GM19238 (cell line): ENCODE measurements around the gene TTC24.
"Not testable (repeated sequence)": the region's sequence is repeated elsewhere in the genome, so short reads cannot be mapped to it uniquely, and the experiment has no call there.

ENCODE experiments used
- DNase-seq: peaks from one replicate; pipeline ENCODE4 v3.0.0; 2011; ENCODE audit warnings: low spot score; ENCODE audit not compliant: insufficient read length

The TTC24 gene

GRCh38 chr1:156586323-156586722, 6.8 kb downstream of the TTC24 start:
- no peak for DNase-seq

GRCh38 chr1:156586892-156587477, 7.5 kb downstream of the TTC24 start:
- DNase-seq = no peak

- not testable (repeated sequence) for DNase-seq
These were observed 8.4 kb downstream of the TTC24 start for GRCh38 chr1:156587927-156588326.

GRCh38 chr1:156589546-156589945, 10.0 kb downstream of the TTC24 start:
- DNase-seq = no peak

GRCh38 chr1:156590326-156591180, 11.0 kb downstream of the TTC24 start:
- no peak for DNase-seq

- DNase-seq = no peak
These were observed 11.6 kb downstream of the TTC24 start for GRCh38 chr1:156591181-156591431.

GRCh38 chr1:156591432-156592157, 12.1 kb downstream of the TTC24 start, which contains the start of gene NAXE:
TSS of gene NAXE (plus strand) at chr1:156591776. CDS start at chr1:156591805, 29 bp downstream.
- DNase-seq = peak; percentile 82

- no peak for DNase-seq
These were observed 12.8 kb downstream of the TTC24 start for GRCh38 chr1:156592158-156592909.

GRCh38 chr1:156592910-156593660, 13.6 kb downstream of the TTC24 start:
- no peak for DNase-seq

GRCh38 chr1:156593661-156593989, 14.1 kb downstream of the TTC24 start:
- no peak for DNase-seq

GRCh38 chr1:156594190-156594589, 14.7 kb downstream of the TTC24 start:
- no peak for DNase-seq

GRCh38 chr1:156595016-156595415, 15.5 kb downstream of the TTC24 start:
- DNase-seq = no peak

- DNase-seq = no peak
These were observed 16.9 kb downstream of the TTC24 start for GRCh38 chr1:156596426-156596825.

GRCh38 chr1:156598125-156598524, 18.6 kb downstream of the TTC24 start:
- DNase-seq = no peak

- no peak for DNase-seq
These were observed 19.4 kb downstream of the TTC24 start for GRCh38 chr1:156598731-156599432.

- DNase-seq = no peak
These were observed 20.3 kb downstream of the TTC24 start for GRCh38 chr1:156599811-156600210.

- no peak for DNase-seq
These were observed 21.2 kb downstream of the TTC24 start for GRCh38 chr1:156600733-156601121.

GRCh38 chr1:156601122-156601830, 21.8 kb downstream of the TTC24 start, which contains the start of gene GPATCH4:
TSS of gene GPATCH4 (minus strand) at chr1:156601479.
- peak; percentile 56 for DNase-seq

- DNase-seq = no peak
These were observed 22.4 kb downstream of the TTC24 start for GRCh38 chr1:156601892-156602291.

GRCh38 chr1:156602557-156602993, 23.1 kb downstream of the TTC24 start:
- no peak for DNase-seq
